HCT116 (cell line): ENCODE results near the gene STK40. TPM values are rescaled to one million over a fixed set of nuclear protein-coding genes. Genes with fewer than 3 reads are reported as not detected.

Source experiments
- ATAC-seq: fragments of 200-7000 bp; cut with Tn5 transposase; 2 replicates; pipeline ENCODE4 v1.9.1; 2020; ENCODE audit warnings: mild to moderate bottlenecking, moderate library complexity
- BruUV-seq: library from RNA; stranded (reverse); fragments of 400-500 nt; replicated peaks from 2 replicates; lab custom pipeline; 2021; lab: Mats Ljungman, UMichigan
- CTCF ChIA-PET: fragments of 300-600 bp; sonication (Branson Sonifier 250); formaldehyde crosslinking; loops from one replicate; lab custom pipeline; 2021; ENCODE audit warnings: antibody characterized with exemption; lab: Charles Lee
- POLR2A ChIA-PET: fragments of 300-600, 350-600 bp; sonication (Branson Sonifier 250); formaldehyde crosslinking; loops from one replicate; lab custom pipeline; 2021; ENCODE audit warnings: antibody characterized with exemption; lab: Charles Lee
- RAD21 ChIA-PET, 2 experiments: fragments of 300-600 bp; sonication (Branson Sonifier 250); formaldehyde crosslinking; loops; one replicate each; lab custom pipeline; 2023; ENCODE audit warnings: low total read pairs in 2 of 2; ENCODE audit not compliant: uncharacterized antibody in 2 of 2, unreplicated experiment in 2 of 2, low non-redundant PET in 1 of 2; lab: Charles Lee
- DNase-seq: peaks from one replicate; pipeline ENCODE4 v3.0.0-alpha.2; 2010; ENCODE audit warnings: low read depth, low spot score
- H2AFZ ChIP-seq: fragments of 200-600 bp; shearing (Covaris generic), sonication (generic); 2 replicates; pipeline ENCODE4 v1.6.1; 2017; ENCODE audit warnings: low read depth, mixed run types, mixed read lengths, antibody characterized with exemption, low read length; ENCODE audit not compliant: poor library complexity, severe bottlenecking
- H3K27ac ChIP-seq: 2 replicates; pipeline ENCODE4 v1.5.1; 2012; ENCODE audit warnings: low read depth, low read length
- H3K27me3 ChIP-seq: fragments of 200-600 bp; sonication (generic); 2 replicates; pipeline ENCODE4 v1.6.1; 2016; ENCODE audit warnings: mixed run types, low read length, mixed read lengths; ENCODE audit not compliant: insufficient read depth
- H3K36me3 ChIP-seq, 2 experiments: fragments of 200-500 bp in 1 of 2; fragments of 200-600 bp in 1 of 2; sonication (Bioruptor generic) in 1 of 2; sonication (generic) in 1 of 2; 2 replicates each; pipeline versions ENCODE4 v1.5.1 to v1.6.1; 2014 to 2016; ENCODE audit warnings: low read length in 2 of 2, inconsistent platforms in 1 of 2, mixed read lengths in 1 of 2, mixed run types in 1 of 2; ENCODE audit not compliant: insufficient read depth in 2 of 2, control insufficient read depth in 1 of 2
- H3K4me1 ChIP-seq, 2 experiments: fragments of 200-600 bp in 1 of 2; sonication (generic) in 1 of 2; 2 replicates each; pipeline versions ENCODE4 v1.5.1 to v1.6.1; 2012 to 2017; ENCODE audit warnings: low read length in 2 of 2, inconsistent platforms in 1 of 2, mild to moderate bottlenecking in 1 of 2, mixed read lengths in 1 of 2, mixed run types in 1 of 2, moderate library complexity in 1 of 2; ENCODE audit not compliant: insufficient read depth in 2 of 2, control insufficient read depth in 1 of 2
- H3K4me2 ChIP-seq: fragments of 200-600 bp; sonication (generic); 2 replicates; pipeline ENCODE4 v1.6.1; 2017; ENCODE audit warnings: mixed run types, low read length, mixed read lengths
- H3K4me3 ChIP-seq, 2 experiments: fragments of 200-600 bp in 1 of 2; sonication (generic) in 1 of 2; replicated peaks in 1 of 2; 2 replicates each; pipeline ENCODE4 v1.5.1; 2011 to 2016; ENCODE audit warnings: low read length in 2 of 2, control low read depth in 1 of 2, low read depth in 1 of 2, mild to moderate bottlenecking in 1 of 2, mixed read lengths in 1 of 2, mixed run types in 1 of 2
- H3K79me2 ChIP-seq: fragments of 200-600 bp; sonication (generic); 2 replicates; pipeline ENCODE4 v1.6.1; 2017; ENCODE audit warnings: mild to moderate bottlenecking, mixed run types, low read length, moderate library complexity, mixed read lengths; ENCODE audit not compliant: insufficient read depth
- H3K9ac ChIP-seq: fragments of 200-600 bp; sonication (generic); 2 replicates; pipeline ENCODE4 v1.6.1; 2016; ENCODE audit warnings: low read length, mixed read lengths
- H3K9me2 ChIP-seq: fragments of 200-600 bp; sonication (generic), shearing (Covaris generic); 2 replicates; pipeline ENCODE4 v1.6.1; 2017; ENCODE audit warnings: mixed run types, mild to moderate bottlenecking, moderate library complexity; ENCODE audit not compliant: insufficient read depth
- H3K9me3 ChIP-seq, 2 experiments: fragments of 200-500 bp in 1 of 2; fragments of 200-600 bp in 1 of 2; sonication (Bioruptor generic) in 1 of 2; sonication (generic) in 1 of 2; 2 replicates each; pipeline ENCODE4 v1.6.1; 2014 to 2017; ENCODE audit warnings: low read length in 2 of 2, mixed read lengths in 2 of 2, inconsistent platforms in 1 of 2, low read depth in 1 of 2, mild to moderate bottlenecking in 1 of 2, mixed run types in 1 of 2, moderate library complexity in 1 of 2; ENCODE audit not compliant: control insufficient read depth in 1 of 2, insufficient read depth in 1 of 2
- H4K20me1 ChIP-seq: fragments of 200-600 bp; sonication (generic), shearing (Covaris generic); 2 replicates; pipeline ENCODE4 v1.6.1; 2017; ENCODE audit warnings: mixed run types, mild to moderate bottlenecking, moderate library complexity; ENCODE audit not compliant: insufficient read depth
- CBX3 ChIP-seq: IDR thresholded peaks from 2 replicates; pipeline ENCODE4 v1.6.1; 2012; ENCODE audit warnings: low read depth
- CEBPB ChIP-seq: IDR thresholded peaks from 2 replicates; pipeline ENCODE4 v1.6.1; 2012; ENCODE audit warnings: low read depth
- EGR1 ChIP-seq: IDR thresholded peaks from 2 replicates; pipeline ENCODE4 v1.6.1; 2012; ENCODE audit warnings: low read depth
- EZH2 ChIP-seq: fragments of 200-600 bp; sonication (generic); IDR thresholded peaks from 2 replicates; pipeline ENCODE4 v1.6.1; 2017; ENCODE audit warnings: antibody characterized with exemption, mixed run types
- EZH2phosphoT487 ChIP-seq: fragments of 200-600 bp; IDR thresholded peaks from 2 replicates; pipeline ENCODE4 v1.6.1; 2018; ENCODE audit warnings: antibody characterized with exemption, borderline replicate concordance
- JUND ChIP-seq: IDR thresholded peaks from 2 replicates; pipeline ENCODE4 v1.6.1; 2012
- POLR2AphosphoS5 ChIP-seq: IDR thresholded peaks from 2 replicates; pipeline ENCODE4 v1.6.1; 2011; ENCODE audit warnings: mild to moderate bottlenecking, low read depth, low read length, moderate library complexity
- RAD21 ChIP-seq: IDR thresholded peaks from 2 replicates; pipeline ENCODE4 v1.6.1; 2012; ENCODE audit warnings: low read depth, mild to moderate bottlenecking
- TCF7L2 ChIP-seq: IDR thresholded peaks from 2 replicates; pipeline ENCODE4 v1.7.0; 2011; ENCODE audit warnings: borderline replicate concordance, inconsistent platforms; ENCODE audit not compliant: insufficient read depth, insufficient read length; ENCODE audit errors: extremely low read depth
- YY1 ChIP-seq: IDR thresholded peaks from 2 replicates; pipeline ENCODE4 v1.6.1; 2011; ENCODE audit warnings: low read length, low read depth, moderate library complexity, mild to moderate bottlenecking; ENCODE audit not compliant: insufficient replicate concordance; ENCODE audit errors: extremely low read depth
- ZBTB33 ChIP-seq: IDR thresholded peaks from 2 replicates; pipeline ENCODE4 v1.6.1; 2011; ENCODE audit warnings: mild to moderate bottlenecking, low read length, moderate library complexity; ENCODE audit not compliant: insufficient replicate concordance; ENCODE audit errors: extremely low read depth
- intact Hi-C: fragments of 100-400 bp; cut with micrococcal nuclease; formaldehyde crosslinking; loops from 2 replicates; pipeline ENCODE4 v1.10.0; 2022
- total RNA-seq: library from RNA; stranded (reverse); gene quantifications from one replicate; pipeline ENCODE4 v1.2.1, GENCODE V29; 2021; ENCODE audit not compliant: unreplicated experiment
- TF ChIP-seq, protein P1 (sequence below): IDR thresholded peaks from 2 replicates; pipeline ENCODE4 v1.6.1; 2012; ENCODE audit warnings: low read depth
- TF ChIP-seq, protein P2 (sequence below), 3 experiments: fragments of 200-600 bp in 1 of 3; sonication (generic) in 1 of 3; IDR thresholded peaks in 2 of 3; conservative IDR thresholded peaks in 1 of 3; 2 replicates each; pipeline ENCODE4 v1.5.1; 2012 to 2017; ENCODE audit warnings: low read depth in 2 of 3, low read length in 2 of 3, antibody characterized with exemption in 1 of 3, borderline replicate concordance in 1 of 3, control low read depth in 1 of 3, mild to moderate bottlenecking in 1 of 3, mixed read lengths in 1 of 3, mixed run types in 1 of 3, moderate library complexity in 1 of 3; ENCODE audit not compliant: insufficient read depth in 1 of 3

STK40 gene
- total RNA-seq, 1 experiment from 2014 or later = 33.9 TPM

GRCh38 chr1:36344395-36344680, 41.4 kb downstream of the STK40 start:
- H3K79me2 ChIP-seq = no peaks in the 10 kb centered on the region
- ChIA-PET POLR2A (no interaction called here), CTCF (no interaction called here), RAD21 (no interaction called here)
- no peak overlapping the region for H3K9ac ChIP-seq
- H3K9me3 ChIP-seq = no peaks in the 10 kb centered on the region
- no peak overlapping the region for H3K4me3 ChIP-seq
- H4K20me1 ChIP-seq = no peaks in the 10 kb centered on the region
- peaks cover 10 to 12% of the 10 kb centered on the region in 2 experiments; a peak in 3 of 4 replicates for H3K36me3 ChIP-seq
- H3K9me2 ChIP-seq = no peaks in the 10 kb centered on the region
- no TSS peak for BruUV-seq
- TF ChIP-seq EGR1 (no peak), EZH2 (no peak), ZBTB33 (no peak), CBX3 (no peak), TCF7L2 (no peak), POLR2AphosphoS5 (no peak), YY1 (no peak), RAD21 (no peak), CEBPB (no peak), JUND (no peak), EZH2phosphoT487 (no peak)
- TF ChIP-seq, protein P1, sequence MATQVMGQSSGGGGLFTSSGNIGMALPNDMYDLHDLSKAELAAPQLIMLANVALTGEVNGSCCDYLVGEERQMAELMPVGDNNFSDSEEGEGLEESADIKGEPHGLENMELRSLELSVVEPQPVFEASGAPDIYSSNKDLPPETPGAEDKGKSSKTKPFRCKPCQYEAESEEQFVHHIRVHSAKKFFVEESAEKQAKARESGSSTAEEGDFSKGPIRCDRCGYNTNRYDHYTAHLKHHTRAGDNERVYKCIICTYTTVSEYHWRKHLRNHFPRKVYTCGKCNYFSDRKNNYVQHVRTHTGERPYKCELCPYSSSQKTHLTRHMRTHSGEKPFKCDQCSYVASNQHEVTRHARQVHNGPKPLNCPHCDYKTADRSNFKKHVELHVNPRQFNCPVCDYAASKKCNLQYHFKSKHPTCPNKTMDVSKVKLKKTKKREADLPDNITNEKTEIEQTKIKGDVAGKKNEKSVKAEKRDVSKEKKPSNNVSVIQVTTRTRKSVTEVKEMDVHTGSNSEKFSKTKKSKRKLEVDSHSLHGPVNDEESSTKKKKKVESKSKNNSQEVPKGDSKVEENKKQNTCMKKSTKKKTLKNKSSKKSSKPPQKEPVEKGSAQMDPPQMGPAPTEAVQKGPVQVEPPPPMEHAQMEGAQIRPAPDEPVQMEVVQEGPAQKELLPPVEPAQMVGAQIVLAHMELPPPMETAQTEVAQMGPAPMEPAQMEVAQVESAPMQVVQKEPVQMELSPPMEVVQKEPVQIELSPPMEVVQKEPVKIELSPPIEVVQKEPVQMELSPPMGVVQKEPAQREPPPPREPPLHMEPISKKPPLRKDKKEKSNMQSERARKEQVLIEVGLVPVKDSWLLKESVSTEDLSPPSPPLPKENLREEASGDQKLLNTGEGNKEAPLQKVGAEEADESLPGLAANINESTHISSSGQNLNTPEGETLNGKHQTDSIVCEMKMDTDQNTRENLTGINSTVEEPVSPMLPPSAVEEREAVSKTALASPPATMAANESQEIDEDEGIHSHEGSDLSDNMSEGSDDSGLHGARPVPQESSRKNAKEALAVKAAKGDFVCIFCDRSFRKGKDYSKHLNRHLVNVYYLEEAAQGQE = no peak
- TF ChIP-seq, protein P2, sequence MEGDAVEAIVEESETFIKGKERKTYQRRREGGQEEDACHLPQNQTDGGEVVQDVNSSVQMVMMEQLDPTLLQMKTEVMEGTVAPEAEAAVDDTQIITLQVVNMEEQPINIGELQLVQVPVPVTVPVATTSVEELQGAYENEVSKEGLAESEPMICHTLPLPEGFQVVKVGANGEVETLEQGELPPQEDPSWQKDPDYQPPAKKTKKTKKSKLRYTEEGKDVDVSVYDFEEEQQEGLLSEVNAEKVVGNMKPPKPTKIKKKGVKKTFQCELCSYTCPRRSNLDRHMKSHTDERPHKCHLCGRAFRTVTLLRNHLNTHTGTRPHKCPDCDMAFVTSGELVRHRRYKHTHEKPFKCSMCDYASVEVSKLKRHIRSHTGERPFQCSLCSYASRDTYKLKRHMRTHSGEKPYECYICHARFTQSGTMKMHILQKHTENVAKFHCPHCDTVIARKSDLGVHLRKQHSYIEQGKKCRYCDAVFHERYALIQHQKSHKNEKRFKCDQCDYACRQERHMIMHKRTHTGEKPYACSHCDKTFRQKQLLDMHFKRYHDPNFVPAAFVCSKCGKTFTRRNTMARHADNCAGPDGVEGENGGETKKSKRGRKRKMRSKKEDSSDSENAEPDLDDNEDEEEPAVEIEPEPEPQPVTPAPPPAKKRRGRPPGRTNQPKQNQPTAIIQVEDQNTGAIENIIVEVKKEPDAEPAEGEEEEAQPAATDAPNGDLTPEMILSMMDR (IDR thresholded peaks at IDR 0.05 in 2 of 3, conservative IDR thresholded peaks at IDR 0.05 in 1 of 3; ENCODE audit: borderline replicate concordance in 1 of 3, insufficient read depth in 1 of 3, low read depth in 2 of 3, low read length in 2 of 3) = no peak
- H3K4me1 ChIP-seq = peaks cover 0 to 12% of the 10 kb centered on the region in 2 experiments; a peak in 1 of 4 replicates
- H3K27ac ChIP-seq = no peak overlapping the region
- DNase-seq (no peak), ATAC-seq (no peak)
- no peak overlapping the region for H2AFZ ChIP-seq
- H3K27me3 ChIP-seq = no peaks in the 10 kb centered on the region
- intact Hi-C loops = no loop called here
- no peak overlapping the region for H3K4me2 ChIP-seq
